BJ (cell line): ENCODE data around the gene WDR54. TPM values are rescaled to one million over a fixed set of nuclear protein-coding genes. Genes with fewer than 3 reads are reported as not detected.

Experiments used
- CTCF ChIA-PET: fragments of 350-600 bp; formaldehyde crosslinking; extraction: SDS; loops from one replicate; lab custom pipeline; 2021; ENCODE audit warnings: antibody characterized with exemption, inconsistent platforms; lab: Yijun Ruan, JAX
- POLR2A ChIA-PET: fragments of 300-600 bp; sonication (Branson Sonifier 250); formaldehyde crosslinking; extraction: SDS; loops from one replicate; lab custom pipeline; 2021; ENCODE audit warnings: antibody characterized with exemption; lab: Charles Lee
- DNase-seq: peaks from one replicate; pipeline ENCODE4 v3.0.0-alpha.2; 2011; ENCODE audit warnings: low read depth
- H3K27me3 ChIP-seq: 2 replicates; pipeline ENCODE4 v1.6.0; 2011; ENCODE audit warnings: low read length; ENCODE audit not compliant: control insufficient read depth, insufficient read depth
- H3K36me3 ChIP-seq: 2 replicates; pipeline ENCODE4 v1.5.1; 2011; ENCODE audit warnings: low read length; ENCODE audit not compliant: control insufficient read depth, insufficient read depth
- H3K4me3 ChIP-seq: 2 replicates; pipeline ENCODE4 v1.5.1; 2011; ENCODE audit warnings: low read depth, mild to moderate bottlenecking, control low read depth, low read length
- polyA plus RNA-seq: library from polyadenylated mRNA; depleted of rRNA; stranded (reverse); fragments of >200 nt; gene quantifications from 2 replicates; pipeline ENCODE4 v1.2.3, GENCODE V29; 2011
- TF ChIP-seq, protein P1 (sequence below): IDR thresholded peaks from 2 replicates; pipeline ENCODE4 v1.5.1; 2011; ENCODE audit warnings: low read depth, mild to moderate bottlenecking, control low read depth, inconsistent platforms, low read length, moderate library complexity; ENCODE audit not compliant: insufficient read depth

WDR54 gene
- polyA plus RNA-seq, 1 experiment, result 42.9 TPM

- H3K36me3 ChIP-seq, result no peaks in the 10 kb centered on the region
- no peak for DNase-seq
- no peaks in the 10 kb centered on the region for H3K27me3 ChIP-seq
- ChIA-PET CTCF (interaction anchor here (1.3 to 1.4 kb wide), 2 partner anchors 12 to 589 kb away, joined by 3 read pairs; no protein-coding TSS in a partner anchor), POLR2A (no interaction called here)
- TF ChIP-seq, protein P1, sequence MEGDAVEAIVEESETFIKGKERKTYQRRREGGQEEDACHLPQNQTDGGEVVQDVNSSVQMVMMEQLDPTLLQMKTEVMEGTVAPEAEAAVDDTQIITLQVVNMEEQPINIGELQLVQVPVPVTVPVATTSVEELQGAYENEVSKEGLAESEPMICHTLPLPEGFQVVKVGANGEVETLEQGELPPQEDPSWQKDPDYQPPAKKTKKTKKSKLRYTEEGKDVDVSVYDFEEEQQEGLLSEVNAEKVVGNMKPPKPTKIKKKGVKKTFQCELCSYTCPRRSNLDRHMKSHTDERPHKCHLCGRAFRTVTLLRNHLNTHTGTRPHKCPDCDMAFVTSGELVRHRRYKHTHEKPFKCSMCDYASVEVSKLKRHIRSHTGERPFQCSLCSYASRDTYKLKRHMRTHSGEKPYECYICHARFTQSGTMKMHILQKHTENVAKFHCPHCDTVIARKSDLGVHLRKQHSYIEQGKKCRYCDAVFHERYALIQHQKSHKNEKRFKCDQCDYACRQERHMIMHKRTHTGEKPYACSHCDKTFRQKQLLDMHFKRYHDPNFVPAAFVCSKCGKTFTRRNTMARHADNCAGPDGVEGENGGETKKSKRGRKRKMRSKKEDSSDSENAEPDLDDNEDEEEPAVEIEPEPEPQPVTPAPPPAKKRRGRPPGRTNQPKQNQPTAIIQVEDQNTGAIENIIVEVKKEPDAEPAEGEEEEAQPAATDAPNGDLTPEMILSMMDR, result no peak
- no peak overlapping the region for H3K4me3 ChIP-seq
Observed at GRCh38 chr2:74413001-74413698, 8.4 kb upstream of the WDR54 start.

DNA sequence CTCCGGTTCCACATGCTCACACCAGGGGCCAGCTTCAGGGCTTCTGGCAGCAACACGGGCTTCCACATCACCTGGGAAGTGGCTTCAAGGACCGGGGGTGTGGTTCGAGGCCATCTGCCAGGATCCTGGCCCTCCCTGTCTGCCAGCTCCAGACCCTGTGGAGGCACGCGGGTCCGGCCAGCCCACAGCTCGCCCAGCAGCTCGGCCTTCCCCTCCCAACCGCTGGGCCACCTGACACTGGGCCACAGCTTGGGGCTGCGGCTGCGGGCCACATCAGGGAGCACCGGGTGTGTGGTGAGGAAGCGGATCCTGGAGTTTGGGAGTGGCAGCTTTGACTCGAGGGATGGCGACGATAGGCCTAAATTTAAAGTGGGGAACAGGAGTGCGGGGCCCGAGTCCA lies 7.1 kb upstream of the WDR54 start:
- H3K36me3 ChIP-seq, result no peaks in the 10 kb centered on the region
- DNase-seq, result no peak
- CTCF ChIA-PET, result interaction anchor here (1.3 to 2.2 kb wide), 3 partner anchors 14 to 590 kb away, joined by 3 to 10 read pairs (median 3); no protein-coding TSS in a partner anchor
- TF ChIP-seq, protein P1, result no peak
- peak overlapping the region; percentile 34 for H3K4me3 ChIP-seq
- POLR2A ChIA-PET, result interaction anchor here (0.6 kb wide), 1 partner anchor 13 kb away, joined by 5 read pairs; no protein-coding TSS in a partner anchor
- no peaks in the 10 kb centered on the region for H3K27me3 ChIP-seq

- Histone ChIP-seq H3K36me3 (no peaks in the 10 kb centered on the region), H3K27me3 (no peaks in the 10 kb centered on the region), H3K4me3 (peak overlapping the region; percentile 34)
- ChIA-PET POLR2A (no interaction called here), CTCF (interaction anchor here (1.1 to 2.2 kb wide), 3 partner anchors 14 to 171 kb away, joined by 3 to 10 read pairs (median 3); no protein-coding TSS in a partner anchor)
- TF ChIP-seq, protein P1, result peak; percentile 38
- DNase-seq, result no peak
Observed at GRCh38 chr2:74414881-74415761, 6.4 kb upstream of the WDR54 start.

DNA sequence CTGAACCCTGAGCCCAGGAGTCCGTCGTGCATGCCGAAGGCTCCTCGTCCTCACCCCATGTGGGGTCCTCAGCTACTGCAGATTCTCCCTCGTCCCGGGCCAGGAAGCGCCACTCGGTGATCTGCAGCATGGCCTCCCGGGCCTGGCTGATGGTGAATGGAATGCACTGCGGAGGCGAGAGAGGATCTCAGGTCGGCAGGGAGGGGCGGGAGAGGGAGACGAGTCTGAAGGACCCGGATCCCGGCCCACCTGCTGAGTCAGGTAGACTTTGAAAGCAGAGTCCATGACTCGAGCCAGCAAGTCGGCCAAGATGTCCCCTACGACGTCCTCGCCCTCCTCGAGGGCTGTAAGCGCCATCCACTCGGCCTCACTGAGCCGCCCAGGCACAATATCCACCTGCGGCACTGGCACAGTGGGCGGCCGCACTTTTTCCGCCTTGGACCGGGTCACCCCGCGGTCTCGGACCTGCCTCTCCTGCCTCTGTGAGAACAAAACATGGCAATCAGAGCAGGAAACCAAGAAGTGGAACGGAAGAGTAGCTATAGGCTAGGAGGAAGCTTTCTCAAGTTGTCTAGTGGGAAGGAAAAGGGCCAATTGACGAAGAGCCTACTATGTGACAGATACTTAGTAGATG lies 5.7 kb upstream of the WDR54 start:
- CTCF ChIA-PET, result interaction anchor here (0.7 to 2.2 kb wide), 3 partner anchors 12 to 170 kb away, joined by 3 to 10 read pairs (median 3); no protein-coding TSS in a partner anchor

More for the DNA sequence above, 5.7 kb upstream of the WDR54 start:
- POLR2A ChIA-PET, result no interaction called here
- no peaks in the 10 kb centered on the region for H3K36me3 ChIP-seq
- no peak for DNase-seq
- no peak overlapping the region for H3K4me3 ChIP-seq
- H3K27me3 ChIP-seq, result no peaks in the 10 kb centered on the region
- TF ChIP-seq, protein P1, result no peak
